ENCODE data around the gene GAD2.

GAD2 gene

DNA sequence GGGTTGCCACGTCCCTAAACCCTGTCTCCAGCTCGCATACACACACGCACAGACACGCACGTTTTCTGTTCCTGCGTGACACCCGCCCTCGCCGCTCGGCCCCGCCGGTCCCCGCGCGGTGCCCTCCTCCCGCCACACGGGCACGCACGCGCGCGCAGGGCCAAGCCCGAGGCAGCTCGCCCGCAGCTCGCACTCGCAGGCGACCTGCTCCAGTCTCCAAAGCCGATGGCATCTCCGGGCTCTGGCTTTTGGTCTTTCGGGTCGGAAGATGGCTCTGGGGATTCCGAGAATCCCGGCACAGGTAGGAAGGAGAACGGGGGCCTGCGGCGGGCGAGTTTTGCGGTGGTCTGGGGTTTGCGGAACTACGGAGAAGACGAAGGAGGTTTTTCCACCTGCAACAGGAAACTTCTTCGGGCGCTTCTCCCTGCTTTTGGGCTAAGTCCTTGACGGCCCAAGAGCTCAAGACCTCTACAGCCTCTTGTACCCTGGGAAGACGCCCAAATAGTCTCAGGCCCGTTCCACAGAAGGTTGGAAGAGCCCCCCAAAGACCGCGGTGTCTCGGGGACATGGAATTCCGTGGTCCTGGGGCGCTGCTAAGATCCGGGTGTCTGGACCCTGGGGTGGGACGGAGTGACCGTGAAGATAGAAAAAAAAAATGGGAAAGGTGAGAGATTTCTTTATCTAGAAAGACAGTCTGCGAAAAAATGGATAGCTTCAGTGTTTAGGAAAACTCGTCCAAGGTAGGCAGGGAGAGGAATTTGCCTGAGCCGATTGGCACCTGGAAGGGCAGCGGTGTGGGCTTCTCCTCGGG, at the start of gene GAD2:
Gene GAD2 (plus strand): TSS at position 190 of the 811 bp plus-strand sequence. CDS start 36 bp downstream, at position 226.
- DNase-seq, result no peak

DNA sequence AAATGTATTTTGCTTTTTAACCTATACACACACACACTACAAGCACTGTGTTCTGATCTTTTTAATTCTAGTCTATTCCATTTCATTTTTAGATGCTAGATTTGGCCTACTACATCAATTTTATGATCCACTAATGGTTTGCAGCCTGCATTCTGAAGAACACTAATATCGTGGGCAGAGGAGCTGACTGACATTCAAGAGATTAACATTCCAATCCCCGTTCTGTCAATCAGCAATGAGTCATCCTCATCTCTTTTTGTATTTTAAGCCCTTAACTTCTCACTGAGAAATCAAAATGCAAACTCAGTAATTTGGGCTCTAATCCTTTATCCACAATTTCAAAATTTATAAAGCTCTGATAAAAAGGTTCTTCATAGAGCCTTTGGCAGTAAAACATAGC, 47.1 kb upstream of the GAD2 start:
- no peak for DNase-seq

DNA sequence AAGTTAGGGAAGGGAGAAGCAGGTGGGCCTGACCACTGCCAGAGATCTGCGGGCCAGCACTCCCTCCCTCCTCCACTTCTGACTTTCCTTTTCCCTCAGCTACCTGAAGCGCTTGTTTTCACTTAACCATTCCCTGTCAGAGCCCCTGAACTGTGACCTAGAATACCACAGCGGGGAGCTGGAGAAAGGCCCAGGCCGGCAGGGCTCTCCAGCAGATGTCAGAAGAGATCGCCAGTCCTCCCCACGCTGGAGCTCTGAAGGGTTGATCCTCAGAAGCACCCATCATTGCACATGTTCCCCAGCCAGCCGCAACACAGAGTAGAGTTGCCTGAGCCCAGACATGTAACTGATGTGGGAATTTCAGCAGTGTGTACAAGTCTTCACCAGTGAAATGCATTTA, 44.4 kb upstream of the GAD2 start:
- no peak for DNase-seq

DNA sequence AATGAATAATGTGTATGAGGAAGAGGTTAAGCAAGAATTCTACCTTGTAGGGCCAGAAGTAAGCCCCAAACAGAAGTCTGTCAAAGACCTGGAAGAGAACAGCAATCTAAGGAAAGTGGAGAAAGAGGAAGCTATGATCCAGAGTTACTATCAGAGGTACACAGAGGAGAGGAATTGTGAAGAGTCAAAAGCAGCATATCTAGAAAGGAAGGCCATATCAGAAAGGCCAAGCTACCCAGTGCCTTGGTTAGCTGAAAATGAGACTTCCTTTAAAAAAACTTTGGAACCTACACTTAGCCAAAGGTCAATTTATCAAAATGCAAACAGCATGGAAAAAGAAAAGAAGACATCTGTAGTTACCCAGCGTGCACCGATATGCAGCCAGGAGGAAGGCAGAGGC, 42.7 kb upstream of the GAD2 start:
- DNase-seq, result no peak

DNA sequence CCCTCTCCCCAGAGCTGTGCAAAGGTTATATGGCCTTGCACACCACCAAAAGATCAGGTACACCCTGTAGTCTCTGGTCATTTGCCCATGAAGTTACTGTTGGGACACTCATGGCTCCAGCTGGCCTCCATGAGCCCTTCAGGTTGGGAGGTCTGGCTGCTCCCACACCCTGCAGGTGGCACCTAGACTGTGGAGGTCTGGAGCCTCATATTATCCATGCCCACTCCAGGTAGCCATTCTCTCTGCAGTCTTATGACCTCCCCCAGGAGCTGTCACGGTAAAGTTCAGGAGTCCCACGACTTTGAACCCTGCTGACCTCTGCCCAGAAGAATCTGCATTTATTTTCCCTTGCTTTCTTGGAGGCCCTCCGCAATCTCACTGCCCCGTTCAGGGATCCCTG, 39.2 kb upstream of the GAD2 start:
- no peak for DNase-seq

DNA sequence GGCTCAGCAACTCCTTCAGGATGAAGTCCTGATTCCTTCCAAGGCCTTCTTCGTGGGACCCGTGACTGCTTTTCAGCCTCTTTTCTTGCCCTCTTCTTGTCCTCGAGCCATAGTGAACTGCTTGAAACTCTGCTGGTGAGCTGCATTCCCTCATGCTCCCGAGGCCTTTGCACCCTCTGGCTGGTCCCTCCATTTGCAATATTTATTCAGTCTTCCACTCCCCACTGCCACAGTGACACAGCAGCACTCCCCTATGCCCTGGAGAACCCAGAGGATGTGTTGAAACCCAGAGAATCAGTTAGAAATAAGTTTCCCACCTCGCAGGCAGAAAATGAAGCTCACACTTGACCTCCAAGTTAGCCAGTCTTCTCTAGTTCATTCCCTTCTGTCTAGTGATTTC, 22.3 kb upstream of the GAD2 start:
- DNase-seq, result no peak

DNA sequence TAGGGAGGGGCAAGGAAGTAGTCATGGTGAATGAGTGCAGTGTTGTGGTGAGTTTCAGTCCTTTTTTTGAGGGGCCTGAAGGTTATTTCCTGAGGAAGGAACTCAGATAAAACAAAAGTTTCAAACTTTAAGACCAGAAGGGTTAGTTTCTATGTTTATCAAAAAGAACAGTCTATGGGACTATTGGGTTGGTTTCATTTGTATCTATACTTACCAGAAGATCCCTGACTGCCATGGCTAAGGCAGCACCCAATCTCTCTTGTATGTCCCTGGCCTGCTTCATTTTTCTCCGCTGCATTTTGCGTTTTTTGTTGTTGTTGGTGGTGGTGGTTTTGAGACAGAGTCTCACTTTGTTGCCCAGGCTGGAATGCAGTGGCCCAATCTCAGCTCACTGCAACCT, 19.3 kb upstream of the GAD2 start:
- DNase-seq, result no peak

DNA sequence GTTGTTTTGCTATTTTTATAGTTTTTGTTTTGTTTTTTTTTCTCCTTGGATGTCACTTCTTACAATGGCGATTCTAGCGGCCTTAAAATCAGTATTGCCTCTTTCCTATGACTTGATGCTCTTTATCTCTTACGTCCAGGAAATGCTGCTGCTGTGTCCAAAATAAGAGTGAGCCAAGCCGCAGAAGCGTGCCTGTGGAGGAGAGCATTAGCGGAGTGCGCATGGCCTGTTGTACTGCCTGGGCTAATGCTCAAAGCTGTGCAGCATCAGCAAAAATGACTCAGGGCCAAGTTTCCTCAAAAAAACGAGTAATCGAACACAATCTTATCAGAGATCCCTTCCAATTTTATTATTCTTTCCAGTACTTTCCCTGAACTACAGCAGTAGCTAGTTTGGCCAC, 18.5 kb upstream of the GAD2 start:
- no peak for DNase-seq

DNA sequence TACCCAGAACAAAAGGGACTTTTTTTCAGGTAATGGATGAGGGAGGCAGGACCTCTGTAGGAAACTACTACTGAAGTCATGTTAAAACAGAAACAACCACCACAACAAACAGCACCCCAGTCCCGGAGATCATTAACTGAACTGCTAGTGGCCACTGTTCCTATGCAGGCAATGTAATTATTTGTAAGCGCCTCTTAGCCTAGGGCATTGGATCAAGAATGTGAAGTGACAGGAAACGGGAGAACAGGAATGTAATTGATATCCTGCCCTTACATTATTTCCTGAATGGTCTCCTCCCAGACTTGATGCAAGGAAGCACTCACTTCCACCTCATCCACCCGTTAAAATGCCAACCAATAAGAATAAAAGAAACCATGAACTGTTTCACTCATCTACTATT, 16.7 kb upstream of the GAD2 start:
- no peak for DNase-seq

DNA sequence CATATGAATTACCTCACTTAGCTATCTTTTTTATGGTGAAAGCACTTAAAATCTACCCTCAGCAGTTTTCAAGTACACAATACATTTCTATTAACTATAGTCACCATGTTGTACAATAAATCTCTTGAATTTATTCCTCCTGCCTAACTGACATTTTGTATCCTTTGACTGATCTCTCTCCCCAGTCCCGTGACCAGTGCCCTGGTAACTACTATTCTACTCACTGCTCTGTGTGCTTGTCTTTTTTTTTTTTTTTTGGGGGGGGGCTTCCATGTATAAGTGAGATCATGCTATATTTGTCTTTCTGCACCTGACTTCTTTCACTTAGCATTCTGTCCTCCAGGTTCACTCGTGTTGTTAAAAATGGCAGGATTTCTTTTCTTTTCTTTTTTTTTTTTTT, 11.4 kb upstream of the GAD2 start:
- DNase-seq, result no peak

DNA sequence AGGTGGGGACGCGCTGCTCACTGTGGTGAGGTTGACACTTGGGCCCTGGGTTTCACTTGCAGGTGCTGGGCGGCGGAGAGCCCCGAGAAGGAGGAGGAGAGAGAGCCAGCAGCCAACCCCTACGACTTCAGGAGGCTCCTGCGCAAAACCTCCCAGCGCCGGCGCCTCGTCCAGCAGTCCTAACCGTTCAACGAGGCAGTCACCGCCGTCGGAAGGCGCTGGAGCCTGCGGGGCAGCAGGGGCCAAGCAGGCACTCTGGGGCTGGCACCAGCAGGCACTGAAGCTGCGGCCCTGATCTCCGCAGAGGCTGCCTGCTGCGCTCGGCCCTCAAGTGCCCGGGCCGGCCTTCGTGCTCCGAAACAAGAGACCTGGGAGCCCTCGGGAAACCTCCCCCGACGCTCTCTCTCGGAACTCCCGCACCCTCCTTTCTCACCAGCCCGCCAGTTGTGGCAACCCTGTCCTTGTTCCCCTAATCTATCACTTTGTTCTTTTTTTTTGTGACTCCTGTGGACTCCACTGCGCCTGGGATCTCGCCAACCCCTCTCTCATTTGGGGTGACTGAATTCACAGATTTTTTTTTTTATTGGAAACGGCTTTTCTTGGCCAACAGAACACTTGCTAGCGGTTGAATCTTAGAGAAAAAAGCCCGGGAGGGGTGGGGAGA, 4.7 kb upstream of the GAD2 start:
- DNase-seq, result no peak

DNA sequence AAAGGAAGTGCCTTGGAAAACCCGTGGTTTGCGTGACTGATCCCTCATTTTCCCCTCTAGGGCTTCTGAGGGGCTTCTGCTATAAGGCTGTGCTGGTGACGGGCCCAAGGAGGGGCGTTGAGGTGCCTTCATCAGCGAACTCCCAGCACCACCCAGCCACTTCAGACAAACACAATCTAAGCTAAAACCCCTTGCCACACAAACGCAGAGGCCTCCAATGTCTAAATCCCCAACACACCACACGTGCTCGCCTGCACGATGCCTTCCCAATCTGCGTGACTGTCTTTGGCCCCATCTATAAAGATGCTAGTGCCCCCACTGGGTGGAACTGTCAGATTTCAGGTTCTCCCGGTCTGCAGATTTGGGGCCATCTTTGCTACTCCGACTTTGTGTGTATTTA, 4.1 kb upstream of the GAD2 start:
- DNase-seq, result no peak

DNA sequence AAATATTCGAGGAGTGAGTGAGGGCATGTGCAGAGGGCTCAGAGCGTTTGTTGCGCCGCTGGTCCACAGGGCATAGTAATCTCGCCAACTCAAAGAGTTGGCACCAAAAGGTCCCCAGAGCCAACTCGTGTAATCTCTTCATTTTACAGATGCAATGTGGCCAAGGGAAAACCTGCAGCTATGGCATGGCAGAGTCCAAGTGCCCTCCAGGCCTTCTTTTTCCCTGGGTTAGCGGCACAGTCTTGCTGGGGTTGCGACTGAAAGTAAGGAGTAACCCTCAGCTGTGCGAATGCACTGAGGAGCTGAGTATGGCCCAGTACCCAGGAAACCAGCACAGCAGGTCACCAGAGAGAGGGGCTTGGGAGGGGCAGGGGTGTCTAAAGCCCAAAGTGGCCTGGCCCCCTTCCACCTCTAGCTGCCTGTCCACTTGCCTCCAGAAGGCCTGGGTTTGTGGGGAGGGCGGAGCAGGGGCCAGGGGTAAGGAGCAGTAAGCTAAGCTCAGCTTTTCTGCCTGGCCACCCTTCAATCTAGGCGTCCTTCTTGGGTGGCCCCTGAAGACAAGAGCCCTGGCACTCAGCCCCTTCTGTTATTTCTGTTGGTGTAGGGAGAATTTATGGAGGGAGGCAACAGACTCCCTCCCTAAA, 3.3 kb upstream of the GAD2 start:
- no peak for DNase-seq

DNA sequence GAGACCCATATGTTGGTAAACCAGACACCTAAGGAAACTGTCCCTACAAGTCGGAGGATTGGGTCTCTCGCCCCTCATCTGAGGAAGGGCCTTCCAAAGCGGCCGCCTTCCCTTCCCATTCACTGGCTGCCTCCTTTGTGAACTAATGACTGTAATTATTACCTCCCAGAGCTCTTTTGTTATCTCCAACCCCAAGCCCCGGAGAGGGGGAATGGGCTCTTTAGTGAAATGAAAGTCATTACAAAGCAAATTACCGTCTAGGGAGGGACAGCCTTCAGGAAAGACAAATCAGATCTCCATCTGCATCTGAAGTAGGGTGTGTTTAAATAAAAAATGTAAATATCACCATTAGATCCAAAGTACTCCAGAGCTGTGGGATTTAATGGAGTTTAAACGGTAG, 2.6 kb upstream of the GAD2 start:
- DNase-seq, result no peak

DNA sequence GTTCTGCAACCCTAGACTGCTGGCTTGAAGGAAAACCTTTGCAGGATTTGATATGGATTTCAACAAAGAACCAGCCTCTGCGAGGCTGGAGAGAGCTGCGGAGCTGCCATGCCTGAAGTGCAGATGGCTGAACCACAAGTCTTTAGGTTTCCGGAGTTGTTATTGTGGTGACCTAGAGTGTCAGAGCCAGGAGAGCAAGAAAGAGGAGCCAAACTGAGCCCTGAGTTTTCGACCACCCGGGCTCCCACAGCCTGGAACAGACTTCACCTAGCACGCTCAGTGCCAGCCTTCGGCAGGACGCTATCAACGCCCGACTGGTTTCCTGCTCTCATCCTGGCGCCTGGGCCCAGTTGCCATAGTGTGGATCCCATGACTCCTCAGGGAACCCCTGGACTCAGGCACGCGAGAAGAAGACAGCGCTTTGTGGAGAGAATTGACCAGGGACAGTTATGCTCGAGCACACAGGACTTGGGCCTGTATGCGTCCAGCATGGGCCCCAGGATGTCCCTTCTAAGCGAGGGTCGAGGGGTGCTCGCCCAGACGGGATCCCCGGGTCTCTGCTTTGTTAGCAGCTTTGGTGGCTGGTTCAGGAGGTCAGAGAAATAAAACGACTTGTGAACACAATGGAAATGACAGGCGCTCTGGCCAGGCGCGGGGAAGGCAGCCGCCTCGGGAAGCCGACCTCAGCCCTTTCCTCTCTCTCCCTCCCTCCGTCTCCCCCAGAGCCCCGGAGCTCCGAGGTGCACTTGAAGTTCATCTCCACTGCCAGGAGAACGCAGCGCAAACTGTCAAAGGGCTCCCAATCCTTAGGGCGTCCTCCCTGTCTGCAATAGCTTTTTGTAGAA, 1.8 kb upstream of the GAD2 start:
- no peak for DNase-seq

DNA sequence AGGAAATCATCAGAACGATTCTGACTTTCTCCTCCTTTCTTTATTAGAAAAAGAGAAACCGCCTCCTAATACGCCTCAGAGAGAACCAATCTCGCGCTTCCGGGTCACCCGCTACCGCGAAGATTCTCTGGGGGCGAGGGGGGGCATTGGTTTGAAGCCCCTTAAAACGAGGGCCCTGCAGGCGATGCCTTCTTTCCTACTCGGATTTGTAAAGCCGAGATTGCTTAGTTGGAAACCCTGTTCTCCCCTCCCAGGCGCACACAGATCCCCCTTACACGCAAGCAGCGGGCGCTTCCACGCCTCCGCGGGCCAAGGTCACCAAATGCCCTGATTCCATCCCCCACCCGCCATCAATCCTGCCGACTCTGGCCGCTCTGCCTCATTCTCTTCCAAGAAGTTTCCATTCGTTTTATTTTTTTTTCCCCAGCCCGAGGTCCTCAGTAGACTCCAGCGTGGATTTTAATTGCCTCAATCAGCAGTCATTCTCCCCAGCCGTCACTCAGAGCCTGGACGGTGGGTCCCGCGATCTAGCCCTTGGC, 1.1 kb upstream of the GAD2 start:
- no peak for DNase-seq

DNA sequence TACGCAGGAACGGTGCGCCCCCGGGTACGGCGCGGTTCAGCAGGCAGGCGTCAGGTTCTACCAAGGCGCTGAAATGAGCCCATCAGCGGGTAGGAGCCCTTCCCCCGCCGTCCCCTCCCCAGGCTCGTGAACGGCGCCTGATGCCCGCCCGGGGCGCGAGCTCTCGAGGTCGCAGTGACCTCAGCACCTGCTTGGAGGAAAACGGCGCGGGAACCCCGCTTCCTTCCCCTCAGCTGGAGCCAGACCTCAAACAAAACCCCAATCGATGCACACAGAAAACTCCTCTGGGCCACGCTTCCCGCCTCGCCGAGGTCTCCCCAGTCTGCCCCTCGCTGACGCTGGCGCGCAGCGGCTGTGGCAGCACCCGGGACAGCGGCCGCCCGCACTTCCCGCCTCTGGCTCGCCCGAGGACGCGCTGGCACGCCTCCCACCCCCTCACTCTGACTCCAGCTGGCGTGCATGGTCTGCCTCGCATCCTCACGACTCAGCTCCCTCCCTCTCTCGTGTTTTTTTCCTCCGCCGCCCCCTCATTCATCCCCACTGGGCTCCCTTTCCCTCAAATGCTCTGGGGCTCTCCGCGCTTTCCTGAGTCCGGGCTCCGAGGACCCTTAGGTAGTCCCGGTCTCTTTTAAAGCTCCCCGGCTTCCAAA, 514 bp upstream of the GAD2 start:
- DNase-seq, result no peak

DNA sequence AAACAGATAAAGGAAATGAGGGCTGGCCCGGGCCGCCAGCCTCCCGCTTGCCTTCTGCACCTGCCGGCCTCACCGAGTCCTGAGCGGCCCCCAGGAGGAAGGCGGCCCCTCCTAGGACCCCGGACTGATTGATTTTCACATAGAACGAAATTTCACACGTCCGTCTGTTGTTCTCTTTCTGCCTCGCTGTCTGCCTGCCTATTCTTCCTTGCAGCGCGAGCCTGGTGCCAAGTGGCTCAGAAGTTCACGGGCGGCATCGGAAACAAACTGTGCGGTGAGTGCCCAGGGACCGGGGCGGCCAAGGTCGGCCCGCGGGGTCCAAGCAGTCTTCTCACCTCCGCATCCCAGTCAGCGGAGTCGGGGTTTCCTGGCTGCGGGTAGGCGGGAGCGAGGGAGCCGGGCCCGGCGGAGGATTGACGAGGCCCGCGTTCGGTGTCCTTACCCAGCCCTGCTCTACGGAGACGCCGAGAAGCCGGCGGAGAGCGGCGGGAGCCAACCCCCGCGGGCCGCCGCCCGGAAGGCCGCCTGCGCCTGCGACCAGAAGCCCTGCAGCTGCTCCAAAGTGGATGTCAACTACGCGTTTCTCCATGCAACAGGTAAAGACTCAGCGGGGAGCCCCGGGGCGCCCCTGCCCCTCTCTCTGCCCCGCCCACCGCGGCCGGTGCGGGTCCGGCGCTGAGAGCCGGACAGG, 967 bp downstream of the GAD2 start:
- DNase-seq, result no peak

DNA sequence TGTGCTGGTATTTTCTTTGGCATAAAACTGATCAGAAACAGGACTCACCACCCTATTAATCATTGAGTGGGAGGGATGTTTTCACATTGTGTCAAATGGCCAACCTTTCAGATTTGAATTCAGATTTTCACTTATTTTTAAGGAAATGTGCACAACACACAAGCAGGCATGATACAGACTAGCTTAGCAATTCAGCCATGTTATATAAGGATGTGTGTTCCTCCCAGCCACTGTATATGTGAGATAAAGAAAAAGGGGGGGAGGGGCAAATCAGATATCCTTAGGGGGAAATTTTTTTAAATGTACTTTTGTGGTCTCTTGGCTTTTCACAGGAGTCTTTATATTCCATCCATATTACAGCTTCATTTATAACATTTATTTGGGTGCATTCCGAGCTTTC, 3.1 kb downstream of the GAD2 start:
- no peak for DNase-seq

DNA sequence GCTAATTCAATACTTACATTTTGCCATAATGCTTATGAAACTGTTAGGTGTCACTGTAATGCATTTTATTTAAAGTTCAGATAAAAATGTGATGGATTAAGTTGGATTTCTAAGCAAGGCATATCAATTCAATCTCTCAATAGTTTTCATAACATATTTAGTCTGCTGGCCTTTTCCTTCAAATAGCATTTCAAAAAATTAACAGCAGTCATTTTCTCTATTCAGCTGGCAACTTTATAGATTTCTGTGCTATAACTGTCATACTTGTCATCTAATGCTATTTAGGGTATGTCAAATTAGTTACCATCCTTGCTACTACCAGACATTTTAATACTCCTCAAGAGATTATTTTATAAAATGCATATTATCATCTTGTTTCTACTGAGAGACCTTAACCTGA, 4.3 kb downstream of the GAD2 start:
- DNase-seq, result no peak

DNA sequence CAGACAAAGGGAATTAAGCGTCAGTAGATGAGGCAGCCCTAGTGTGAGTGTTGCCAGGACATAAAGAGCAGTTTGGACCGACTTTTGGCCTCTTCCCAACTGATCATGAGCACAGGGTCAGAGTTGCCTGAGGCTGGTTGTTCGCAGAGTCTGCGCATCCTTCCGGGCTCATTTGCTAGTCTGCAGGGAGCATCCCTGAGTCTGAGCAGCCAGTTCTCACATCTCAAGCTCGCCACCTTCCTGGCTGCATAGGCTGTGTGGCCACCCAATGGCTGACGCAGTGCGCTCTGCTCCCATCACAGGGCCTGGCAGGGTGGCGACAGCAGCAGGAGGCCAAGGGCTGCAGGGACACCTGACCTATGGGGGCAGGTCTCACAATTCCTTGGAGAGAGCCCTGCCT, 5.0 kb downstream of the GAD2 start:
- DNase-seq, result no peak

DNA sequence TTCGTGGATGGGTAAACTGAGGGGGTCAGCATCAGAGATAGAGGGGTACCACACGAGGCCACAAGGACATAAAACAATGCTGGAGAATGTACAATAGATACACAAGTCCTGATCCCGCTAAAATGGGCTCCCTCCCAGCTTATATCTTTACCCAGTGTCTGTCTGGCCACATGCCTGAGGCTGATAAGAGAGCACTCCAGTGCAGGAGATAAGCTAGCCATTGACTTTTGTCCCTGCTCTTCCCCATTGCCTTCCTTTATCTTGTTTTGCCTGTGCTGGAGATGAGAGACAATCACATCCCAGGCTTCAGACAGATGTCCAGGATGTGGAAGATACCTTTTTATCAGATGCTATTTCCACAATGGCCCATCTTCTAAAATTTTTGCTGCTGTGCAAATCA, 6.0 kb downstream of the GAD2 start:
- no peak for DNase-seq
